Measurements from ENCODE around the gene EHF.
"Not testable (repeated sequence)": the region's sequence is repeated elsewhere in the genome, so short reads cannot be mapped to it uniquely, and the experiment has no call there.

EHF gene

GRCh38 chr11:34585304-34585734 is 35.6 kb upstream of the EHF start:
- no peak for TF ChIP-seq CTCF (conservative IDR thresholded peaks at IDR 0.05; ENCODE audit: control insufficient read depth, insufficient read depth, low read depth, low read length)

GRCh38 chr11:34585735-34586487 is 35.0 kb upstream of the EHF start:
- H3K4me3 ChIP-seq (ENCODE audit: control insufficient read depth, low read depth, low read length), result no peak overlapping the region
- TF ChIP-seq CTCF (conservative IDR thresholded peaks at IDR 0.05; ENCODE audit: control insufficient read depth, insufficient read depth, low read depth, low read length), result peak; percentile 66
- peak; percentile 70 for DNase-seq (ENCODE audit: low read depth)

More at GRCh38 chr11:34585304-34585734, 35.6 kb upstream of the EHF start:
- DNase-seq (ENCODE audit: low read depth), result no peak
- H3K4me3 ChIP-seq (ENCODE audit: control insufficient read depth, low read depth, low read length), result no peak overlapping the region

GRCh38 chr11:34586488-34587281 is 34.2 kb upstream of the EHF start:
- H3K4me3 ChIP-seq (ENCODE audit: control insufficient read depth, low read depth, low read length), result no peak overlapping the region
- no peak for DNase-seq (ENCODE audit: low read depth)
- TF ChIP-seq CTCF (conservative IDR thresholded peaks at IDR 0.05; ENCODE audit: control insufficient read depth, insufficient read depth, low read depth, low read length), result no peak

GRCh38 chr11:34587282-34587677 is 33.6 kb upstream of the EHF start:
- no peak overlapping the region for H3K4me3 ChIP-seq (ENCODE audit: control insufficient read depth, low read depth, low read length)
- DNase-seq (ENCODE audit: low read depth), result no peak
- TF ChIP-seq CTCF (conservative IDR thresholded peaks at IDR 0.05; ENCODE audit: control insufficient read depth, insufficient read depth, low read depth, low read length), result no peak

GRCh38 chr11:34588023-34588422 is 32.9 kb upstream of the EHF start:
- DNase-seq (ENCODE audit: low read depth), result no peak
- H3K4me3 ChIP-seq (ENCODE audit: control insufficient read depth, low read depth, low read length), result no peak overlapping the region
- no peak for TF ChIP-seq CTCF (conservative IDR thresholded peaks at IDR 0.05; ENCODE audit: control insufficient read depth, insufficient read depth, low read depth, low read length)

- H3K4me3 ChIP-seq (ENCODE audit: control insufficient read depth, low read depth, low read length), result no peak overlapping the region
- no peak for TF ChIP-seq CTCF (conservative IDR thresholded peaks at IDR 0.05; ENCODE audit: control insufficient read depth, insufficient read depth, low read depth, low read length)
- no peak for DNase-seq (ENCODE audit: low read depth)
These were observed 32.2 kb upstream of the EHF start for GRCh38 chr11:34588701-34589100.

- not testable (repeated sequence) for H3K4me3 ChIP-seq (ENCODE audit: control insufficient read depth, low read depth, low read length); DNase-seq (ENCODE audit: low read depth)
These were observed 31.7 kb upstream of the EHF start for GRCh38 chr11:34589177-34589576.

All from fibroblast of mammary gland (primary cell).